HG02623 (cell line): ENCODE results near the gene DYNAP.

Experiments used
- ATAC-seq: cut with Tn5 transposase; IDR thresholded peaks from one replicate; pipeline ENCODE4 v1.9.1; 2021; ENCODE audit warnings: moderate library complexity; ENCODE audit not compliant: unreplicated experiment

The DYNAP gene

GRCh38 chr18:54630963-54631362 is 39.9 kb downstream of the DYNAP start:
- no peak for ATAC-seq

- ATAC-seq: no peak
Observed at GRCh38 chr18:54636217-54636616, 45.2 kb downstream of the DYNAP start.

- no peak for ATAC-seq
Observed at GRCh38 chr18:54641734-54642133, 50.7 kb downstream of the DYNAP start.

- no peak for ATAC-seq
Observed at GRCh38 chr18:54647176-54647575, 56.1 kb downstream of the DYNAP start.
